H1 (cell line): Measurements from ENCODE around the gene WDR75. TPM values are rescaled to one million over a fixed set of nuclear protein-coding genes. Genes with fewer than 3 reads are reported as not detected.

Experiments
- CTCF ChIA-PET: fragments of 300-600 bp; sonication (Branson Sonifier 250); formaldehyde crosslinking; loops from one replicate; lab custom pipeline; 2021; ENCODE audit not compliant: partially characterized antibody; lab: Charles Lee
- POLR2A ChIA-PET: fragments of 300-600 bp; sonication (Branson Sonifier 250); formaldehyde crosslinking; loops from one replicate; lab custom pipeline; 2021; ENCODE audit warnings: inconsistent platforms; ENCODE audit not compliant: partially characterized antibody; lab: Charles Lee
- DNase-seq, 2 experiments: peaks; one replicate each; pipeline versions ENCODE4 v3.0.0 to v3.0.0-alpha.2; 2010 to 2022; ENCODE audit warnings: low spot score in 2 of 2, low read depth in 1 of 2, mixed read lengths in 1 of 2
- FAIRE-seq: peaks from 2 replicates; lab custom pipeline; 2011; peaks lifted over from hg19 to GRCh38; lab: Jason Lieb, UNC
- H2AFZ ChIP-seq: 2 replicates; pipeline ENCODE4 v1.8.1; 2012; ENCODE audit warnings: low read length, inconsistent platforms
- H2AK5ac ChIP-seq: 2 replicates; pipeline ENCODE4 v1.6.1; 2013; ENCODE audit warnings: low read depth, low read length
- H2BK120ac ChIP-seq: replicated peaks from 2 replicates; pipeline ENCODE3; 2013; ENCODE audit warnings: low read depth, low read length, inconsistent platforms
- H2BK12ac ChIP-seq: 2 replicates; pipeline ENCODE4 v1.6.1; 2013; ENCODE audit warnings: low read depth, low read length
- H2BK15ac ChIP-seq: 2 replicates; pipeline ENCODE4 v1.6.1; 2013; ENCODE audit warnings: low read length
- H2BK20ac ChIP-seq: 2 replicates; pipeline ENCODE4 v1.6.1; 2013; ENCODE audit warnings: low read length
- H2BK5ac ChIP-seq: 2 replicates; pipeline ENCODE4 v1.6.1; 2013; ENCODE audit warnings: low read depth, low read length
- H3K14ac ChIP-seq: 2 replicates; pipeline ENCODE4 v1.6.1; 2013; ENCODE audit warnings: inconsistent platforms; ENCODE audit not compliant: insufficient read length
- H3K18ac ChIP-seq: 2 replicates; pipeline ENCODE4 v1.6.1; 2013; ENCODE audit warnings: low read length; ENCODE audit errors: extremely low read depth
- H3K23ac ChIP-seq: 2 replicates; pipeline ENCODE4 v1.6.1; 2013; ENCODE audit warnings: inconsistent platforms; ENCODE audit not compliant: insufficient read length
- H3K23me2 ChIP-seq: 2 replicates; pipeline ENCODE4 v1.6.1; 2013; ENCODE audit warnings: low read depth, low read length
- H3K27ac ChIP-seq: 2 replicates; pipeline ENCODE4 v1.6.1; 2011; ENCODE audit warnings: low read depth, low read length, inconsistent platforms
- H3K27me3 ChIP-seq, 4 experiments: replicated peaks in 1 of 4; 1 replicate in 1 of 4; 2 replicates in 3 of 4; pipeline versions ENCODE4 v1.6.1 to v1.8.1; 2011 to 2013; ENCODE audit warnings: low read length in 3 of 4, mild to moderate bottlenecking in 3 of 4, inconsistent platforms in 2 of 4, mixed read lengths in 2 of 4, moderate library complexity in 1 of 4; ENCODE audit not compliant: control insufficient read depth in 3 of 4, insufficient read depth in 3 of 4; ENCODE audit errors: extremely low read depth in 1 of 4
- H3K36me3 ChIP-seq, 4 experiments: 2 replicates each; pipeline versions ENCODE4 v1.6.1 to v1.8.1; 2011 to 2013; ENCODE audit warnings: mild to moderate bottlenecking in 4 of 4, low read length in 3 of 4, moderate library complexity in 2 of 4, control low read depth in 1 of 4, inconsistent platforms in 1 of 4; ENCODE audit not compliant: insufficient read depth in 4 of 4, control insufficient read depth in 2 of 4
- H3K4ac ChIP-seq: replicated peaks from 2 replicates; pipeline ENCODE3; 2013; ENCODE audit warnings: low read length, low read depth, mixed read lengths, inconsistent platforms; ENCODE audit not compliant: insufficient read length
- H3K4me1 ChIP-seq, 4 experiments: replicated peaks in 1 of 4; 1 replicate in 1 of 4; 2 replicates in 3 of 4; pipeline versions ENCODE4 v1.6.1 to v1.8.1; 2011 to 2013; ENCODE audit warnings: low read length in 3 of 4, inconsistent platforms in 2 of 4, mixed read lengths in 1 of 4; ENCODE audit not compliant: insufficient read depth in 4 of 4, control insufficient read depth in 3 of 4
- H3K4me2 ChIP-seq, 2 experiments: 2 replicates each; pipeline versions ENCODE4 v1.6.1 to v1.8.1; 2011 to 2013; ENCODE audit warnings: low read depth in 2 of 2, low read length in 2 of 2, control low read depth in 1 of 2, inconsistent platforms in 1 of 2, mild to moderate bottlenecking in 1 of 2; ENCODE audit not compliant: insufficient read depth in 1 of 2
- H3K4me3 ChIP-seq, 4 experiments: fragments of 200-600, 300-600 bp in 1 of 4; sonication (generic), shearing (Covaris generic), sonication (Bioruptor Twin) in 1 of 4; 2 replicates each; pipeline versions ENCODE4 v1.5.1 to v1.8.1; 2011 to 2016; ENCODE audit warnings: low read length in 4 of 4, low read depth in 3 of 4, control low read depth in 2 of 4, inconsistent platforms in 2 of 4, mild to moderate bottlenecking in 2 of 4, mixed read lengths in 1 of 4, moderate library complexity in 1 of 4; ENCODE audit not compliant: insufficient read depth in 2 of 4; ENCODE audit errors: extremely low read depth in 1 of 4
- H3K56ac ChIP-seq: replicated peaks from 2 replicates; pipeline ENCODE3; 2013; ENCODE audit warnings: low read depth, mild to moderate bottlenecking, mixed read lengths, low read length, inconsistent platforms; ENCODE audit not compliant: insufficient read length
- H3K79me1 ChIP-seq: 2 replicates; pipeline ENCODE4 v1.6.1; 2013; ENCODE audit warnings: low read depth, low read length, control low read depth
- H3K79me2 ChIP-seq, 2 experiments: 2 replicates each; pipeline versions ENCODE4 v1.6.1 to v1.8.1; 2012 to 2013; ENCODE audit warnings: low read length in 2 of 2, mild to moderate bottlenecking in 2 of 2, inconsistent platforms in 1 of 2; ENCODE audit not compliant: insufficient read depth in 2 of 2, control insufficient read depth in 1 of 2
- H3K9ac ChIP-seq, 4 experiments: replicated peaks in 1 of 4; 1 replicate in 1 of 4; 2 replicates in 3 of 4; pipeline versions ENCODE4 v1.6.1 to v1.8.1; 2011 to 2013; ENCODE audit warnings: low read depth in 3 of 4, low read length in 3 of 4, control low read depth in 2 of 4, mild to moderate bottlenecking in 2 of 4, moderate library complexity in 2 of 4, inconsistent platforms in 1 of 4; ENCODE audit errors: extremely low read depth in 1 of 4
- H3K9me3 ChIP-seq, 2 experiments: 2 replicates each; pipeline versions ENCODE4 v1.6.1 to v1.8.1; 2012 to 2013; ENCODE audit warnings: mild to moderate bottlenecking in 2 of 2, moderate library complexity in 2 of 2, control low read depth in 1 of 2, inconsistent platforms in 1 of 2, low read depth in 1 of 2, low read length in 1 of 2, mixed read lengths in 1 of 2; ENCODE audit not compliant: insufficient read depth in 2 of 2
- H4K20me1 ChIP-seq, 2 experiments: replicated peaks in 1 of 2; 2 replicates each; pipeline versions ENCODE3 to v1.8.1; 2011 to 2013; ENCODE audit warnings: inconsistent platforms in 2 of 2, low read length in 2 of 2, mild to moderate bottlenecking in 1 of 2; ENCODE audit not compliant: insufficient read depth in 2 of 2, control insufficient read depth in 1 of 2
- H4K5ac ChIP-seq: 2 replicates; pipeline ENCODE4 v1.6.1; 2013; ENCODE audit warnings: low read length, low read depth, mixed read lengths, inconsistent platforms; ENCODE audit not compliant: insufficient read length
- H4K8ac ChIP-seq: 2 replicates; pipeline ENCODE4 v1.8.0; 2013; ENCODE audit warnings: mild to moderate bottlenecking, moderate library complexity, low read length, inconsistent platforms; ENCODE audit not compliant: insufficient read depth; ENCODE audit errors: extremely low read depth
- H4K91ac ChIP-seq: replicated peaks from 2 replicates; pipeline ENCODE3; 2013; ENCODE audit warnings: low read length, mixed read lengths, inconsistent platforms; ENCODE audit not compliant: insufficient read length
- ATF2 ChIP-seq: IDR thresholded peaks from 2 replicates; pipeline ENCODE4 v1.6.1; 2012; ENCODE audit warnings: low read length, inconsistent platforms
- BCL11A ChIP-seq, 2 experiments: IDR thresholded peaks; one replicate each; pipeline ENCODE4 v1.6.1; 2011; ENCODE audit warnings: low read depth in 2 of 2, low read length in 2 of 2, mild to moderate bottlenecking in 2 of 2
- BRCA1 ChIP-seq: IDR thresholded peaks from 2 replicates; pipeline ENCODE4 v1.6.1; 2012; ENCODE audit warnings: low read depth, low read length, improper control_type of control experiment
- EGR1 ChIP-seq: IDR thresholded peaks from 2 replicates; pipeline ENCODE4 v1.6.1; 2011; ENCODE audit warnings: low read depth, low read length, borderline replicate concordance
- JUN ChIP-seq: IDR thresholded peaks from 2 replicates; pipeline ENCODE4 v1.6.1; 2011; ENCODE audit warnings: low read depth, mild to moderate bottlenecking, improper control_type of control experiment, low read length
- KDM4A ChIP-seq: IDR thresholded peaks from one replicate; pipeline ENCODE4 v1.7.1; 2012; ENCODE audit warnings: low read depth, mild to moderate bottlenecking, moderate library complexity, low read length, inconsistent platforms; ENCODE audit not compliant: severe bottlenecking
- PHF8 ChIP-seq: fragments of 200-600 bp; sonication (generic); conservative IDR thresholded peaks from 2 replicates; pipeline ENCODE4 v1.7.1; 2012; ENCODE audit warnings: low read depth, mild to moderate bottlenecking, inconsistent platforms, low read length, moderate library complexity
- RBBP5 ChIP-seq: IDR thresholded peaks from 2 replicates; pipeline ENCODE4 v1.7.1; 2012; ENCODE audit warnings: low read depth, mild to moderate bottlenecking, inconsistent platforms, low read length, moderate library complexity, borderline replicate concordance
- RFX5 ChIP-seq: IDR thresholded peaks from 2 replicates; pipeline ENCODE4 v1.6.1; 2011; ENCODE audit warnings: low read depth, low read length, improper control_type of control experiment, borderline replicate concordance
- RXRA ChIP-seq: IDR thresholded peaks from 2 replicates; pipeline ENCODE4 v1.6.1; 2011; ENCODE audit warnings: low read depth, mild to moderate bottlenecking, low read length, moderate library complexity; ENCODE audit not compliant: insufficient read depth
- SAP30 ChIP-seq: fragments of 300-600 bp; sonication (generic); IDR thresholded peaks from 2 replicates; pipeline ENCODE4 v1.7.1; 2012; ENCODE audit warnings: low read length, moderate library complexity, mild to moderate bottlenecking, inconsistent platforms; ENCODE audit not compliant: insufficient read depth, insufficient replicate concordance
- SIN3A ChIP-seq, 2 experiments: IDR thresholded peaks in 1 of 2; conservative IDR thresholded peaks in 1 of 2; 2 replicates each; pipeline ENCODE4 v1.6.1; 2011 to 2012; ENCODE audit warnings: low read length in 2 of 2, improper control_type of control experiment in 1 of 2, low read depth in 1 of 2, mild to moderate bottlenecking in 1 of 2
- TBP ChIP-seq: IDR thresholded peaks from 2 replicates; pipeline ENCODE4 v1.6.1; 2011; ENCODE audit warnings: low read depth, low read length, improper control_type of control experiment
- TCF12 ChIP-seq: IDR thresholded peaks from 2 replicates; pipeline ENCODE4 v1.6.1; 2011; ENCODE audit warnings: low read depth, mild to moderate bottlenecking, low read length
- polyA plus RNA-seq, 7 experiments: library from polyadenylated mRNA; depleted of rRNA in 3 of 7; stranded (reverse) in 5 of 7; unstranded in 2 of 7; fragments of >200 nt in 5 of 7; fragments of 200-250 nt in 2 of 7; gene quantifications; 1 replicate in 5 of 7; 2 replicates in 1 of 7; 4 replicates in 1 of 7; pipeline versions ENCODE4 v1.2.1 to v1.2.3, GENCODE V29; 2011 to 2013; ENCODE audit warnings: missing spikeins in 2 of 7, mixed read lengths in 2 of 7
- total RNA-seq: library from RNA; stranded (reverse); fragmentation: NEBNext Ultra II Directional; extraction: Animal tissue kit (Norgen Biotek cat#: 25700); gene quantifications from 2 replicates; pipeline ENCODE4 v1.2.1, GENCODE V29; 2021

Gene WDR75
- total and polyA plus RNA-seq, 2 of the 8 experiments (the other 6 are each of a cell fraction or from before 2014, with no cell fraction given), result 26.9 to 77.1 TPM

- H3K4me3 ChIP-seq, result no peak overlapping the region
- no peak overlapping the region for H2AFZ ChIP-seq
- no peak overlapping the region for H3K14ac ChIP-seq
- H3K9ac ChIP-seq, result no peak overlapping the region
- no peak overlapping the region for H2BK20ac ChIP-seq
- H3K27ac ChIP-seq, result no peak overlapping the region
- H3K4me1 ChIP-seq, result no peaks in the 10 kb centered on the region
- no peak for FAIRE-seq
- H3K18ac ChIP-seq, result no peak overlapping the region
- no peak overlapping the region for H4K8ac ChIP-seq
- H3K9me3 ChIP-seq, result no peaks in the 10 kb centered on the region
- no peak overlapping the region for H4K5ac ChIP-seq
- H3K79me2 ChIP-seq, result no peaks in the 10 kb centered on the region
- no peaks in the 10 kb centered on the region for H3K23me2 ChIP-seq
- H3K36me3 ChIP-seq, result no peaks in the 10 kb centered on the region
- ChIA-PET CTCF (interaction anchor here (0.7 to 1.7 kb wide), 2 partner anchors 13 to 89 kb away, joined by 3 to 5 read pairs; no protein-coding TSS in a partner anchor), POLR2A (no interaction called here)
- no peak overlapping the region for H3K4me2 ChIP-seq
- H3K27me3 ChIP-seq, result no peaks in the 10 kb centered on the region
- DNase-seq, result no peak
- H3K4ac ChIP-seq, result no peak overlapping the region
- H2BK5ac ChIP-seq, result no peak overlapping the region
- H2AK5ac ChIP-seq, result no peak overlapping the region
- H2BK15ac ChIP-seq, result no peak overlapping the region
- H3K56ac ChIP-seq, result no peak overlapping the region
- H4K20me1 ChIP-seq, result no peaks in the 10 kb centered on the region
- no peak overlapping the region for H4K91ac ChIP-seq
- no peak overlapping the region for H2BK120ac ChIP-seq
- no peaks in the 10 kb centered on the region for H3K79me1 ChIP-seq
- H3K23ac ChIP-seq, result no peak overlapping the region
- no peak overlapping the region for H2BK12ac ChIP-seq
- TF ChIP-seq ATF2 (no peak), BRCA1 (no peak), JUN (no peak), PHF8 (no peak), TBP (no peak), RBBP5 (no peak), SIN3A (conservative IDR thresholded peaks at IDR 0.05 in 1 of 2, IDR thresholded peaks at IDR 0.05 in 1 of 2; ENCODE audit: low read depth in 1 of 2, low read length in 2 of 2) (no peak), EGR1 (no peak), RFX5 (no peak), RXRA (no peak), BCL11A (IDR thresholded peaks at IDR 0.05; ENCODE audit: low read depth in 2 of 2, low read length in 2 of 2) (no peak), SAP30 (no peak), KDM4A (no peak), TCF12 (no peak)
These were observed 46.7 kb upstream of the WDR75 start for GRCh38 chr2:189394525-189394924.
